Measurements from ENCODE around the gene MAP4.

- TF ChIP-seq CTCF (IDR thresholded peaks at IDR 0.05) (no peak), POLR2A (IDR thresholded peaks at IDR 0.05) (no peak)
Observed at GRCh38 chr3:48064292-48064829, 48.1 kb upstream of the MAP4 start.

Data from Peyer's patch (tissue), 4 donors.